Tibial nerve (tissue), 4 donors: ENCODE results near the gene SEL1L. TPM values are rescaled to one million over a fixed set of nuclear protein-coding genes. Genes with fewer than 3 reads are reported as not detected.

ENCODE experiments used
- DNase-seq, 2 donors: peaks; one replicate each; pipeline ENCODE4 v3.0.0-alpha.2; 2019; ENCODE audit warnings: low spot score in 2 of 2
- H3K27ac ChIP-seq, 4 donors: fragments of 200-600 bp; sonication (generic) in 3 of 4; one replicate each; pipeline ENCODE4 v1.5.1; 2017 to 2019; ENCODE audit warnings: mild to moderate bottlenecking in 1 of 4
- H3K27me3 ChIP-seq, 2 donors: fragments of 200-600 bp; sonication (generic) in 1 of 2; one replicate each; pipeline versions ENCODE4 v1.5.1 to v1.6.0; 2017 to 2019
- H3K36me3 ChIP-seq, 3 donors: fragments of 200-600 bp; sonication (generic); one replicate each; pipeline ENCODE4 v1.5.1; 2018 to 2019
- H3K4me1 ChIP-seq, 4 donors: fragments of 200-600 bp; sonication (generic) in 3 of 4; one replicate each; pipeline ENCODE4 v1.5.1; 2017 to 2019
- H3K4me3 ChIP-seq, 4 donors: fragments of 200-600 bp; sonication (generic) in 3 of 4; one replicate each; pipeline ENCODE4 v1.5.1; 2017 to 2019; ENCODE audit warnings: mild to moderate bottlenecking in 1 of 4, moderate library complexity in 1 of 4
- H3K9me3 ChIP-seq, 4 donors: fragments of 200-600 bp; sonication (generic) in 3 of 4; one replicate each; pipeline ENCODE4 v1.5.1; 2017 to 2019
- CTCF ChIP-seq, 5 experiments: fragments of 200-600 bp in 3 of 5; fragments of 450-650 bp in 2 of 5; sonication (generic) in 3 of 5; IDR thresholded peaks; one replicate each; pipeline ENCODE4 v1.5.1; 2016 to 2019; ENCODE audit warnings: antibody characterized with exemption in 5 of 5, mild to moderate bottlenecking in 3 of 5, moderate library complexity in 2 of 5
- EP300 ChIP-seq, 2 donors: sonication (generic); formaldehyde crosslinking; IDR thresholded peaks; one replicate each; pipeline ENCODE4 v1.6.1; 2017; ENCODE audit warnings: antibody characterized with exemption in 2 of 2, mild to moderate bottlenecking in 1 of 2
- POLR2A ChIP-seq, 2 donors: fragments of 450-650 bp; IDR thresholded peaks; one replicate each; pipeline ENCODE4 v1.6.1; 2017; ENCODE audit warnings: antibody characterized with exemption in 2 of 2, mild to moderate bottlenecking in 2 of 2, moderate library complexity in 2 of 2
- WGBS, 2 donors: methylation state at CpG; one replicate each; pipeline ENCODE4 v1.1.5; 2018; 5-methylcytosine and 5-hydroxymethylcytosine counted together
- total RNA-seq, 4 donors: library from RNA; depleted of rRNA; stranded (reverse); fragments of >200 nt; gene quantifications; one replicate each; pipeline ENCODE4 v1.1.0, GENCODE V29; 2016

The SEL1L gene
- total RNA-seq, 4 donors from 2014 or later = 35.2 to 42.2 (median 40.1) TPM

GRCh38 chr14:81476816-81477215 is 56.8 kb downstream of the SEL1L start:
- Histone ChIP-seq H3K4me1 (no peaks in the 10 kb centered on the region), H3K36me3 (peaks cover 0 to 79% (median 8%) of the 10 kb centered on the region in 3 donors), H3K27ac (no peak overlapping the region), H3K9me3 (no peaks in the 10 kb centered on the region), H3K4me3 (no peak overlapping the region), H3K27me3 (no peaks in the 10 kb centered on the region)
- WGBS, 2 donors = 88 to 95% methylated on average over 5 of the region's 5 CpGs
- DNase-seq = no peak
- TF ChIP-seq CTCF (IDR thresholded peaks at IDR 0.05) (no peak), EP300 (IDR thresholded peaks at IDR 0.05) (no peak), POLR2A (IDR thresholded peaks at IDR 0.05) (no peak)

- Histone ChIP-seq H3K36me3 (peaks cover 0 to 59% (median 8%) of the 10 kb centered on the region in 3 donors), H3K27me3 (no peaks in the 10 kb centered on the region), H3K9me3 (no peaks in the 10 kb centered on the region), H3K4me1 (no peaks in the 10 kb centered on the region), H3K4me3 (no peak overlapping the region), H3K27ac (peak overlapping the region in 1 of 4 donors; percentile 15)
- DNase-seq = no peak
- WGBS, 2 donors = 87 to 88% methylated on average over 5 of the region's 5 CpGs
- TF ChIP-seq EP300 (IDR thresholded peaks at IDR 0.05) (no peak), CTCF (IDR thresholded peaks at IDR 0.05) (no peak), POLR2A (IDR thresholded peaks at IDR 0.05) (no peak)
Measured at GRCh38 chr14:81474685-81475324, 58.8 kb downstream of the SEL1L start.

- WGBS, 2 donors = 64 to 68% methylated on average over 2 of the region's 2 CpGs
Measured at GRCh38 chr14:81474148-81474492, 59.5 kb downstream of the SEL1L start.

GRCh38 chr14:81473456-81474147 is 60.1 kb downstream of the SEL1L start:
- Histone ChIP-seq H3K36me3 (peaks cover 0 to 47% (median 8%) of the 10 kb centered on the region in 3 donors), H3K27ac (no peak overlapping the region), H3K9me3 (no peaks in the 10 kb centered on the region), H3K27me3 (no peaks in the 10 kb centered on the region), H3K4me1 (no peaks in the 10 kb centered on the region), H3K4me3 (no peak overlapping the region)
- no peak for DNase-seq
- TF ChIP-seq CTCF (IDR thresholded peaks at IDR 0.05) (no peak), EP300 (IDR thresholded peaks at IDR 0.05) (no peak), POLR2A (IDR thresholded peaks at IDR 0.05) (no peak)
- 79 to 82% methylated on average over 3 of the region's 3 CpGs for WGBS, 2 donors

More at GRCh38 chr14:81474148-81474492, 59.5 kb downstream of the SEL1L start:
- Histone ChIP-seq H3K9me3 (no peaks in the 10 kb centered on the region), H3K4me1 (no peaks in the 10 kb centered on the region), H3K36me3 (peaks cover 0 to 52% (median 8%) of the 10 kb centered on the region in 3 donors), H3K4me3 (no peak overlapping the region), H3K27me3 (no peaks in the 10 kb centered on the region), H3K27ac (peak overlapping the region in 1 of 4 donors; percentile 15)
- DNase-seq = no peak
- no peak for TF ChIP-seq CTCF (IDR thresholded peaks at IDR 0.05)
- no peak for TF ChIP-seq POLR2A (IDR thresholded peaks at IDR 0.05)
- TF ChIP-seq EP300 (IDR thresholded peaks at IDR 0.05) = no peak

GRCh38 chr14:81472096-81472800 is 61.4 kb downstream of the SEL1L start:
- no peak for TF ChIP-seq EP300 (IDR thresholded peaks at IDR 0.05)
- TF ChIP-seq POLR2A (IDR thresholded peaks at IDR 0.05) = no peak
- no peak for TF ChIP-seq CTCF (IDR thresholded peaks at IDR 0.05)
- no peak for DNase-seq
- Histone ChIP-seq H3K4me3 (no peak overlapping the region), H3K27me3 (no peaks in the 10 kb centered on the region), H3K27ac (no peak overlapping the region), H3K4me1 (no peaks in the 10 kb centered on the region), H3K9me3 (no peaks in the 10 kb centered on the region), H3K36me3 (peaks cover 0 to 34% (median 8%) of the 10 kb centered on the region in 3 donors)
- WGBS, 2 donors = 85 to 97% methylated on average over 3 of the region's 3 CpGs
